CD4-positive, alpha-beta T cell (primary cell): ENCODE measurements around the gene ARID1B. TPM values are rescaled to one million over a fixed set of nuclear protein-coding genes. Genes with fewer than 3 reads are reported as not detected.

ENCODE experiments used
- ATAC-seq: fragments of 200-7000 bp; cut with Tn5 transposase; one replicate; pipeline ENCODE4 v1.10.0; 2022; ENCODE audit warnings: mild to moderate bottlenecking; ENCODE audit not compliant: poor library complexity
- CTCF ChIA-PET: fragments of 350-600 bp; sonication (Branson Sonifier 250); formaldehyde crosslinking; loops from one replicate; lab custom pipeline; 2021; ENCODE audit warnings: antibody characterized with exemption, inconsistent platforms; lab: Charles Lee
- POLR2A ChIA-PET: fragments of 350-600 bp; sonication (Branson Sonifier 250); formaldehyde crosslinking; loops from one replicate; lab custom pipeline; 2021; ENCODE audit warnings: antibody characterized with exemption, inconsistent platforms; lab: Charles Lee
- DNase-seq, 14 experiments: peaks; one replicate each; pipeline ENCODE4 v3.0.0-alpha.2; 2013 to 2020; ENCODE audit warnings: mixed read lengths in 2 of 14
- H3K27ac ChIP-seq, 2 donors: one replicate each; pipeline versions ENCODE4 v1.5.1 to v1.7.0; 2013; ENCODE audit warnings: low read length in 2 of 2, low read depth in 1 of 2, mild to moderate bottlenecking in 1 of 2
- H3K27me3 ChIP-seq, 2 experiments: 1 replicate in 1 of 2; 2 replicates in 1 of 2; pipeline versions ENCODE4 v1.6.1 to v1.7.0; 2013; ENCODE audit warnings: low read length in 2 of 2, control low read depth in 1 of 2, mild to moderate bottlenecking in 1 of 2, moderate library complexity in 1 of 2; ENCODE audit not compliant: insufficient read depth in 2 of 2, control insufficient read depth in 1 of 2
- H3K36me3 ChIP-seq: one replicate; pipeline ENCODE4 v1.6.1; 2013; ENCODE audit warnings: low read length, control low read depth; ENCODE audit not compliant: insufficient read depth
- H3K4me1 ChIP-seq: one replicate; pipeline ENCODE4 v1.6.1; 2013; ENCODE audit warnings: low read length, control low read depth; ENCODE audit not compliant: insufficient read depth
- H3K4me3 ChIP-seq: one replicate; pipeline ENCODE4 v1.5.1; 2013; ENCODE audit warnings: mild to moderate bottlenecking, low read length, moderate library complexity
- H3K9me3 ChIP-seq, 2 experiments: 1 replicate in 1 of 2; 2 replicates in 1 of 2; pipeline versions ENCODE4 v1.6.1 to v1.7.0; 2013; ENCODE audit warnings: low read length in 2 of 2, mild to moderate bottlenecking in 2 of 2, control low read depth in 1 of 2, moderate library complexity in 1 of 2; ENCODE audit not compliant: control insufficient read depth in 1 of 2, insufficient read depth in 1 of 2
- H3K27ac Mint-ChIP-seq: one replicate; pipeline ENCODE4 v1.8.0; 2020; ENCODE audit warnings: mixed read lengths
- H3K27me3 Mint-ChIP-seq: one replicate; pipeline ENCODE4 v1.8.0; 2021; ENCODE audit warnings: mixed read lengths
- H3K36me3 Mint-ChIP-seq: one replicate; pipeline ENCODE4 v1.8.0; 2021; ENCODE audit warnings: low read depth, mixed read lengths
- H3K4me1 Mint-ChIP-seq: one replicate; pipeline ENCODE4 v1.8.0; 2021; ENCODE audit warnings: low read depth, mixed read lengths
- H3K4me3 Mint-ChIP-seq: one replicate; pipeline ENCODE4 v1.8.0; 2020; ENCODE audit warnings: mild to moderate bottlenecking, mixed read lengths
- H3K9me3 Mint-ChIP-seq: one replicate; pipeline ENCODE4 v1.8.0; 2020; ENCODE audit warnings: mixed read lengths
- CTCF ChIP-seq: fragments of 200-600 bp; IDR thresholded peaks from one replicate; pipeline ENCODE4 v1.8.0; 2022; ENCODE audit warnings: antibody characterized with exemption, mild to moderate bottlenecking
- intact Hi-C, 2 experiments: fragments of 100-400 bp; cut with DNase I in 1 of 2; cut with micrococcal nuclease in 1 of 2; formaldehyde crosslinking; loops; one replicate each; pipeline versions ENCODE4 v1.15.1 to v1.9.0; 2023 to 2025; cut with DNase I, micrococcal nuclease
- total RNA-seq, 174 experiments: library from RNA in 2 of 174; stranded (reverse) in 2 of 174; gene quantifications; one replicate each; pipeline ENCODE4 v1.2.3 and lab custom pipeline; 2021 to 2026

ARID1B gene
- total RNA-seq, 2 experiments from 2014 or later, result 120 to 125 TPM

- CTCF ChIA-PET, result no interaction called here
- TF ChIP-seq CTCF, result no peak
- peaks cover 24% of the 10 kb centered on the region for H3K4me1 ChIP-seq
- no peak overlapping the region for H3K4me3 Mint-ChIP-seq
- no peaks in the 10 kb centered on the region for H3K9me3 Mint-ChIP-seq
- intact Hi-C loops, result no loop called here
- H3K9me3 ChIP-seq, result no peaks in the 10 kb centered on the region
- H3K27ac Mint-ChIP-seq, result peak overlapping the region; percentile 95
- no peaks in the 10 kb centered on the region for H3K27me3 Mint-ChIP-seq
- no peaks in the 10 kb centered on the region for H3K27me3 ChIP-seq
- ATAC-seq (no peak), DNase-seq (no peak)
- H3K4me3 ChIP-seq, result no peak overlapping the region
- H3K4me1 Mint-ChIP-seq, result peaks cover 73% of the 10 kb centered on the region
- H3K36me3 Mint-ChIP-seq, result peaks cover 34% of the 10 kb centered on the region
- peaks cover 10% of the 10 kb centered on the region for H3K36me3 ChIP-seq
- POLR2A ChIA-PET, result no interaction called here
- no peak overlapping the region for H3K27ac ChIP-seq
Observed at GRCh38 chr6:157096105-157096504, 318.9 kb downstream of the ARID1B start.

- peaks cover 24% of the 10 kb centered on the region for H3K4me1 ChIP-seq
- intact Hi-C loops, result no loop called here
- H3K27me3 ChIP-seq, result no peaks in the 10 kb centered on the region
- H3K9me3 ChIP-seq, result no peaks in the 10 kb centered on the region
- DNase-seq (no peak), ATAC-seq (no peak)
- Mint-ChIP-seq H3K27ac (peak overlapping the region; percentile 95), H3K4me3 (no peak overlapping the region), H3K27me3 (no peaks in the 10 kb centered on the region), H3K36me3 (peaks cover 31% of the 10 kb centered on the region), H3K9me3 (no peaks in the 10 kb centered on the region), H3K4me1 (peaks cover 77% of the 10 kb centered on the region)
- TF ChIP-seq CTCF, result no peak
- H3K4me3 ChIP-seq, result no peak overlapping the region
- ChIA-PET CTCF (no interaction called here), POLR2A (no interaction called here)
- no peak overlapping the region for H3K27ac ChIP-seq
- peaks cover 10% of the 10 kb centered on the region for H3K36me3 ChIP-seq
Observed at GRCh38 chr6:157096522-157096921, 319.3 kb downstream of the ARID1B start.

GRCh38 chr6:157097255-157097955 is 320.2 kb downstream of the ARID1B start:
- Histone ChIP-seq H3K36me3 (peaks cover 7% of the 10 kb centered on the region), H3K27me3 (no peaks in the 10 kb centered on the region), H3K27ac (no peak overlapping the region), H3K4me1 (peaks cover 24% of the 10 kb centered on the region), H3K9me3 (no peaks in the 10 kb centered on the region), H3K4me3 (no peak overlapping the region)
- Mint-ChIP-seq H3K4me3 (peak overlapping the region; percentile 26), H3K9me3 (no peaks in the 10 kb centered on the region), H3K4me1 (peaks cover 86% of the 10 kb centered on the region), H3K27ac (peak overlapping the region; percentile 95), H3K27me3 (no peaks in the 10 kb centered on the region), H3K36me3 (peaks cover 31% of the 10 kb centered on the region)
- POLR2A ChIA-PET, result interaction anchor here (1.6 kb wide), 1 partner anchor 18 kb away, joined by 5 read pairs; no protein-coding TSS in a partner anchor
- CTCF ChIA-PET, result no interaction called here
- no peak for DNase-seq
- no peak for TF ChIP-seq CTCF
- no peak for ATAC-seq
- intact Hi-C loops, result no loop called here
